Measurements from ENCODE around the gene PPFIBP2.
"Not testable (repeated sequence)": the region's sequence is repeated elsewhere in the genome, so short reads cannot be mapped to it uniquely, and the experiment has no call there.

PPFIBP2 gene

GRCh38 chr11:7499081-7499480 lies 14.7 kb upstream of the PPFIBP2 start:
- DNase-seq: no peak

- no peak for DNase-seq
These were observed 13.5 kb upstream of the PPFIBP2 start for GRCh38 chr11:7500251-7500650.

- no peak for DNase-seq
These were observed 12.5 kb upstream of the PPFIBP2 start for GRCh38 chr11:7501251-7501650.

- no peak for DNase-seq
These were observed 11.9 kb upstream of the PPFIBP2 start for GRCh38 chr11:7501894-7502293.

GRCh38 chr11:7506243-7506642 lies 7.6 kb upstream of the PPFIBP2 start:
- DNase-seq: no peak

DNA sequence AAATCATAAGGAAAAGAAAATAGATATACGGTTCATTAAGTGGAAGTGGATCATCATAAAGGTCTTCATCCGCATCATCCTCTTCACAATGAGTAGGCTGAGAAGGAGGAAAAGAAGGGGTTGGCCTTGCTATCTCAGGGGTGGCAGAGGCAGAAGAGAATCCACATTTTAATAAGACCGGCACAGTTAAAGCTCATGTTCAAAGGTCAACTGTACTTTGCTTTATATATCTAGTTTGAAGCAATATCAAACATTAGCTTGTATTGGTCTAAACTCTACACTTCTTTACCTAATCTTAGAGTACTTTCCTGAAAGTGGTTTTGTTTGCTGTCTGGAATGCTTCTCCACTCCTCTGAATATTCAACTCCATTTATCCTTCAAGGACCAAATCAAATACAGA lies 5.7 kb upstream of the PPFIBP2 start:
- no peak for DNase-seq

DNA sequence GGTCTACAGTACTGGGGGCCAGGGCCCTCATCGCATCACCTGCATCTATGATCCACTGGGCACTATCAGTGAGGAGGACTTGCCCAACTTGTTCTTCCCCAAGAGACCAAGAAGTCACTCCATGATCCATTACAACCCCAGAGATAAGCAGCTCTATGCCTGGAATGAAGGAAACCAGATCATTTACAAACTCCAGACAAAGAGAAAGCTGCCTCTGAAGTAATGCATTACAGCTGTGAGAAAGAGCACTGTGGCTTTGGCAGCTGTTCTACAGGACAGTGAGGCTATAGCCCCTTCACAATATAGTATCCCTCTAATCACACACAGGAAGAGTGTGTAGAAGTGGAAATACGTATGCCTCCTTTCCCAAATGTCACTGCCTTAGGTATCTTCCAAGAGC lies 3.8 kb upstream of the PPFIBP2 start:
- DNase-seq: no peak

DNA sequence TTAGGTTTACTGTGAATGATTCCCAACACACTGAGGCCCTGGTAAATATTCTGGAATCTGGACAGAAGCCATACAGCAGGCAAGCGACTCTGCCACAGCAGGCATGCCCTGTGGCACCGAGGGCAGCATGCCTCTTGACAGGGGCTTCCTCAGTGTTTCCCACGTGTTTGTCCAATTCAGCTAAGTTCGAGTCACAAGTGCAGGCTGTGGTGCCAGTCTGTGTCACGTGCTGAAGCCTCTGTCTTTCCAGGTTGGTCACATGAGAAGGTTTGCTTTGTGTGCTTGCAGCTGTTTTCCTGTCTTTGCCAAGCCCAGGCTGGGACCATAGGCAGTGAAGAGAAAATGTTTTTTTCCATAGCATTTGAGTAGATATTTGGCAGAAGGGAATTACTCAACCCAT lies 2.4 kb upstream of the PPFIBP2 start:
- no peak for DNase-seq

DNA sequence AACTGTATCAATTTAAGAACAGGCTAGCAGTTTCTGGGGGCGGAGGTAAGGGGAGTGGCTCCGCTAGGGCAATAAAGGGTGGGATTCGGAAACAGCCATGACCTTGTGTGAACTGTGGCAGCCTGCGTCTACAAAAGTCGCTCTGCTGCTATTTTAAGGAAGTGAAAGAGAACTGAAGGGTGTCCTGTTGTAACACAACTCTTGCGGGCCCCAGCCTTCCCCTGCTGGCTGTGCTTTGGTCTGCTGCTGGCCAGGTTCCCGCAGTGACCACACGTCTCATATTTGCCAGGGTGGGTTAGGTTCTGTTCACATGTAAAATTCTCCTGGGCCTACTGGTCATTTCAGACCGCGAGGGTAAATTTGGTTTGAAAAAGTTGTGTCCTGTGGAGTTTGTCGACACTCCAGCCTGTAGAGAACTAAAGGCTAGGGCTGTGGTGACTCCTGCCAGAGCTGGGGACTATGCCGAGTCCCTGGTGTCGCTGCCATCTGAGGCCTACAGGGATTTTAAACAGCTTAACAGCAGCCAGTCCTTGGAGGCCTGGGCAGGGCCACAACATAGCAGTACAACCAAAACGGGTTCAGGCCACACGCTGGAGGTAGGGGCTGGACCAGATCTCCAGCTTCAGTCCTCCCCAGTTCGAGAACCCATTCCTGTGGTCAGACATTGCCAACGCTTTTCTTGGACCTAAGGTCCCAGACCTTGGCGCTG lies 1.1 kb upstream of the PPFIBP2 start:
- peak; percentile 14 for DNase-seq

GRCh38 chr11:7514099-7514591 lies 346 bp downstream of the PPFIBP2 start:
- DNase-seq: no peak

- no peak for DNase-seq
These were observed 1.7 kb downstream of the PPFIBP2 start for GRCh38 chr11:7515447-7515886.

DNA sequence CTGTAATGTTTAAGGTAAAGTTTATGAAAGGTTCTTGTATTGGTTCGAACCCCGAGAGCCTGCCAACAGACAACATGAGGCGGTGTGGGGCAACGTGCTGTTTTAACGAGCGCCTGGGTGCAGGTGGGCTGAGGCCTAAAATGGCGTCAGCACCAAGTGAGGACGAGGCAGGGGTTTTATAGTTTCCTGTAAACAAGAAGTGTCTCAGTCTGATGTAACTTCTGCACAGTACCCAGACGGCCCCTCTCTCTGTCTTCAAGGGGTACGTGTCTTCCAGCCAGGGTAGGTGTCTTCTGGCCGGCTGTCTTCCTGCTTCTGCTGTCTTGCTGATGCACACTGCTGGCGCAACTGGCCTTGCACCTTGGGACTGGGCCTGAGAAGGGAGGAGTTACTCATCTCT lies 2.7 kb downstream of the PPFIBP2 start:
- no peak for DNase-seq

- not testable (repeated sequence) for DNase-seq
These were observed 3.9 kb downstream of the PPFIBP2 start for GRCh38 chr11:7517743-7518142.

GRCh38 chr11:7518811-7519562 lies 5.2 kb downstream of the PPFIBP2 start:
- no peak for DNase-seq

DNA sequence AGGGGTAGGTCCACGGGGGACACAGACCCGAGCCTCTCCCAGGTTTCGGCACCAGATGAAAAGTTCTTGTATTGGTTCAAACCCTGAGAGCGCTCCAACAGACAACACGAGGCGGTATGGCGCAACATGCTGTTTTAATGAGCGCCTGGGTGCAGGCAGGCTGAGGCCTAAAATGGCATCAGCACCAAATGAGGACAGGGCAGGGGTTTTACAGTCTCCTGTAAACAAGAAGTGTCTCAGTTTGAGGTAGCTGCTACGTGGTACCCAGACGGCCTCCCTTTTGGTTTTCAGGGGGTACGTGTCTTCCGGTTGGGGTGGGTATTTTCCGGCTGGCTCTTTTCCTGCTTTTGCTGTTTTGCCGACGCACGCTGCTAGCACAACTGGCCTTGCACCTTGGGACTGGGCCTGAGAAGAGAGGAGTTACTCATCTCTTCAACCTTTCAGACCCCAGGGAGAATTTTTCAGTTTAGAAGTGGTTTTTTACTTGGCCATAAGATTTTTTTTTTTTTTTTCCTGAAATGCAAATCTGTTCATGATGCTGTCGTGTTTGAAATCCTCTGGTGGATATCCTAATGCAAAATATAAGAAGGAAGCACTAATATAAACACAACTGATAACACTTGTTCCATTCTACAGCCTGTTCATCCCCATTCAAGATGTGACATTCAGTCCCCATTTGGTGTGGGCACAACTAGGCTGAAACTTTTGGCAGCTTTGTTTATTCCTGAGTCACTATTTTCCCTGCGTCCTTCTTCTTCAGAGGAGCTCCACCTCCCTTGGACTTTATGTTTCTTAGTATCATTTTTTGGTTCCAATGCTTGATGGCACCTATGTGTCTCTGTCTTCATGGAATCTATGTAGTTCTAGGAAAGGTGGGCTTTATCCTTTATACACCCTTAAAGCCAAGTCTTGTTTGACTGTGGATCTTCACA lies 6.5 kb downstream of the PPFIBP2 start:
- DNase-seq: no peak

- DNase-seq: no peak
These were observed 7.2 kb downstream of the PPFIBP2 start for GRCh38 chr11:7520981-7521487.

- no peak for DNase-seq
These were observed 8.3 kb downstream of the PPFIBP2 start for GRCh38 chr11:7522121-7522520.

DNA sequence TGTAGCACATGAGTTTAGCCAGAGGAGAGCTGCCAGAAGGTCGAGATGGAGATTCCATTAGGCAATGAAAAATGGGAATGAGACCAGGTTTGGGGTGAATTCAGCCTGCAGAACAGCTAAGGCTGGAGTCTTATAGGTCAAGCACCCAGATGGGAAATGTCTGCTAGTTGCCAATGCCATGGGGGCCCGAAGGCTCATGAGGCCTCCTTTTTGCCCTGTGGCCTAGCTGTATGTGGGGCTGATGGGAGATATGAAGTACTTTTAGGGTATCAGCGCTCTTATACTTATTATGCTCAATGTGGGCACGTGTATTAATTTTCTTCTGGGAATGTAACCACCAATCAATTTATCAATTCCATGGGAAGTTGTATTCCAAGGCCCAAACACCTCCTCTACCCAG lies 8.7 kb downstream of the PPFIBP2 start:
- no peak for DNase-seq

DNA sequence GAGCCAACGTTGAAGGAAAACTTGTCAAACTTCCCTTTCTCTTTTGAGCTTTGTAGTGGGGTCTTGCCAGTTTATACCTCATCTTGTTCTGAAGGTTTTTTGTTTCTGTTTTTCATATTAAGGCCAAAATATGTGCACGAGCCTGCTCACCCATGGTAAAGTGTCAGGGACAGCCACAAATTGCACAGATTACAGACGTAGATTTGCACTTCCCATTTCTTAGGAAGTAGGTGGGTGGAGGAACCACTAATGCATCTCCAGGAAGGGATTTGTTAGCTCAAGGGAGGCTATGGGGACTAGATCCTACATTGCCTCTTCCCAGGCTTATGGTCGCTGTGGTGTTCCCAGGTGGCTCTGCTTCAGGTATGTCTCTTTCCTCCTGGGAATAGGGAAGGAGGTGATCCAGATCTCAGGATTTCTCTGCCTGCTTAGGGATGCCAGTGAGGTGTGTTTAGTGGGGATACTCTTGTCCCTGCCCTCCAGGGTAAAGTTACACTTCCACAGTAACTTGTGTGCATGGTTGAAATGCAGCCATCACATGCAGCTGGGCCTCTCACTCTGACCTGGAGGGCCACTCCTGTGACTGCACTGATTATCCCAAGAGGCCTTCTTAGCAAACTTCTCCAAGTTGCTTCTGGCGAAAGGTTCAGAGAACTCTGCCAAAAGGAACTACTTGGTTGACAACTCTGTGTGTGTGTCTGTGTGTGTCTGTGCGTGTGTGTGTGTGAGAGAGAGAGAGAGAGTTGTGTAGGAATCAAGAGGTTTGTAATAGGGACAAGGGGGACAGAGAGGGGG lies 9.8 kb downstream of the PPFIBP2 start:
- no peak for DNase-seq

- no peak for DNase-seq
These were observed 10.8 kb downstream of the PPFIBP2 start for GRCh38 chr11:7524462-7525235.

DNA sequence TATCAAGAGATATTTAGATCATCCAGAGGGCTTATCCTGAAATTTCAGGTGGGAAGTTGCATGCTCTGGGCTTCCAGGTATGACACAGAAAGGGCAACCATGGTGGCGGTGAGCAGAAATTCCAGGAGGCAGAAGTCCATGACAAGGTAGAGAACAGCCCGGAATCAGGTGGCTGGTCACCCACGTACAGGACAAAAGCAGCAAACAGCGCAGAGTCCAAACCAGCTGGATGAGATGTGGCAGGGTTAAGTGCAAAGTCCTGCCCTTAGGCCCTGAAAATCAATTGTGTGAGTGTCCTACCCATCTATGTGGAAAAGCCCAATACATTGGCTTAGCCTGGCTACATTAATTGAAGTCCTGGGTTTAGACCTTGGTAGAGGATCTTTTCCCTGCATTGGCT lies 11.6 kb downstream of the PPFIBP2 start:
- DNase-seq: no peak

Measured in fibroblast of skin of scalp (primary cell).